ENCODE measurements around the gene CHCHD6. TPM values are rescaled to one million over a fixed set of nuclear protein-coding genes. Genes with fewer than 3 reads are reported as not detected.

The CHCHD6 gene
- total and polyA plus RNA-seq, 4 donors: 12.1 to 22.6 (median 17.5) TPM

DNA sequence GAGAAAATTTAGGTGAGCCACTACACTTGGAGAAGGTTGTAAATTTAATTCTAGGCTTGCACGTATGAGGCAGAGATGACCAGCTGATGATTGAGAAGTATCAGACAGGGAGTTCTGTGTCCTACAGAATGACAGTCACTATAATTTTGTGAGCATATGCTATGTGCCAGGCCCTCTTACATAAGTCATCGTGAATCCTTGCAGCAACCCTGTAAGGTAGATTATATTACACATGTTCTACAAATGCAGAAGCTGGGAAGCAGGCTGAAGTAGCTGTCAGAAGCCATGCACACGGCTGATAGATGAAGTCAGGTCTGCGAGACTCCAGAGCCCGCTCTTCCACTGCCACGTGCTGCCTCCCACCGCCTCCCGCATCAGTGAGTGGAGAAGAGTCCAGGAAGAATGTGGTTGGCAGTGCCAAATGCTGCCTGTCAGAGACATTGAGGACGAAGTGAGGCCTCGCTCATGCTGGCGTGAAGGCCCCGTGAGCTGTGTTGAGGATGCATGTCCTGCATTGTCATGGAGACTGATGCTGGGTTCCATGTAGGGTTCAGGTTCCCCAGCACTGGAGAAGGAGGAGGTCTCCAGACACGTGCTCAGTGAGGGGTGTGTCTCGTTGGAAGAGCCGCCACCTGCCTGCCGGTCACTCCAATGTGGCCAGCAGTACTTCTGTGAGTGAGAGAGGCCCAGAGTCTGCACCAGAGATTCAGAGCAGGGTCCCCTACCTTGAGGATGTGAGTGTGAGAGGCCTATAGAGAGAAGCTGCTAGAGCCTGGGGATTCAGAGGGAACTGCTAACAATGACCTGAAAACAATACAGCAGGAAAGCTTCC lies 155.6 kb downstream of the CHCHD6 start:
- H3K27me3 ChIP-seq (ENCODE audit: control insufficient read depth in 3 of 3, insufficient read depth in 3 of 3, low read length in 2 of 3): no peaks in the 10 kb centered on the region
- ATAC-seq (ENCODE audit: insufficient read depth, low FRiP score) (no peak), DNase-seq (no peak)
- H3K36me3 ChIP-seq (ENCODE audit: control insufficient read depth in 4 of 4, insufficient read depth in 4 of 4, low read length in 4 of 4): peaks cover 0 to 3% (median 0%) of the 10 kb centered on the region in 4 donors
- H3K9me3 ChIP-seq (ENCODE audit: control insufficient read depth in 4 of 4, insufficient read depth in 3 of 4, low read length in 3 of 4): no peaks in the 10 kb centered on the region
- WGBS, 2 donors: 91 to 95% methylated on average over 16 of the region's 16 CpGs
- TF ChIP-seq, protein P1, sequence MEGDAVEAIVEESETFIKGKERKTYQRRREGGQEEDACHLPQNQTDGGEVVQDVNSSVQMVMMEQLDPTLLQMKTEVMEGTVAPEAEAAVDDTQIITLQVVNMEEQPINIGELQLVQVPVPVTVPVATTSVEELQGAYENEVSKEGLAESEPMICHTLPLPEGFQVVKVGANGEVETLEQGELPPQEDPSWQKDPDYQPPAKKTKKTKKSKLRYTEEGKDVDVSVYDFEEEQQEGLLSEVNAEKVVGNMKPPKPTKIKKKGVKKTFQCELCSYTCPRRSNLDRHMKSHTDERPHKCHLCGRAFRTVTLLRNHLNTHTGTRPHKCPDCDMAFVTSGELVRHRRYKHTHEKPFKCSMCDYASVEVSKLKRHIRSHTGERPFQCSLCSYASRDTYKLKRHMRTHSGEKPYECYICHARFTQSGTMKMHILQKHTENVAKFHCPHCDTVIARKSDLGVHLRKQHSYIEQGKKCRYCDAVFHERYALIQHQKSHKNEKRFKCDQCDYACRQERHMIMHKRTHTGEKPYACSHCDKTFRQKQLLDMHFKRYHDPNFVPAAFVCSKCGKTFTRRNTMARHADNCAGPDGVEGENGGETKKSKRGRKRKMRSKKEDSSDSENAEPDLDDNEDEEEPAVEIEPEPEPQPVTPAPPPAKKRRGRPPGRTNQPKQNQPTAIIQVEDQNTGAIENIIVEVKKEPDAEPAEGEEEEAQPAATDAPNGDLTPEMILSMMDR (IDR thresholded peaks at IDR 0.05; ENCODE audit: control extremely low read depth, extremely low read depth): no peak
- H3K9ac ChIP-seq (ENCODE audit: insufficient read depth in 1 of 2, low read length in 2 of 2): no peak overlapping the region
- no peak overlapping the region for H3K27ac ChIP-seq (ENCODE audit: low read depth in 1 of 2, low read length in 1 of 2)
- H3K4me1 ChIP-seq (ENCODE audit: control insufficient read depth in 5 of 5, insufficient read depth in 5 of 5, low read length in 5 of 5): no peaks in the 10 kb centered on the region
- H3K4me3 ChIP-seq: no peak overlapping the region

DNA sequence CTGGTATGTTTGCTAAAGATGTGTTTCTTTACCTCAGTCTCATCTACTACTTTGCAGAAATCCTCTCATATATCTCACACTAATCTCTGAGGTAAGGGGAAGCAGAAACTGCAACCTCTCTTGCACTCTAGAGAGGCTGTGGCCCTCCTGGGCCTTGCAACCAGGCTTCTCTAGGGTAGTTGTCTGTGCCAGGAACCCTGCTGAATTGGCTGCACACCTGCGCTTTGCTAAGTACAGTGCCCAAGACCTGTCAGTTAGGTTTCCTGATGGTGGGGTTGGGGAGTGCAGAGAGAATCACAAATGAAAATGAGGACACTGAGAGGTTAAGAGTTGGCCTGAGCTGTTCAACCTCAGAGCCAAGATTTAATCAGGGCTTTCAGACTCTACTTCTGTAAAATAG lies 161.7 kb downstream of the CHCHD6 start:
- 64 to 97% methylated on average over 1 of the region's 1 CpG for WGBS, 2 donors
- H3K36me3 ChIP-seq (ENCODE audit: control insufficient read depth in 4 of 4, insufficient read depth in 4 of 4, low read length in 4 of 4): peaks cover 0 to 3% (median 0%) of the 10 kb centered on the region in 4 donors
- H3K4me3 ChIP-seq: no peak overlapping the region
- H3K9me3 ChIP-seq (ENCODE audit: control insufficient read depth in 4 of 4, insufficient read depth in 3 of 4, low read length in 3 of 4): no peaks in the 10 kb centered on the region
- ATAC-seq (ENCODE audit: insufficient read depth, low FRiP score) (no peak), DNase-seq (no peak)
- H3K27me3 ChIP-seq (ENCODE audit: control insufficient read depth in 3 of 3, insufficient read depth in 3 of 3, low read length in 2 of 3): no peaks in the 10 kb centered on the region
- H3K4me1 ChIP-seq (ENCODE audit: control insufficient read depth in 5 of 5, insufficient read depth in 5 of 5, low read length in 5 of 5): peaks cover 0 to 6% (median 0%) of the 10 kb centered on the region in 5 donors
- no peak overlapping the region for H3K9ac ChIP-seq (ENCODE audit: insufficient read depth in 1 of 2, low read length in 2 of 2)
- H3K27ac ChIP-seq (ENCODE audit: low read depth in 1 of 2, low read length in 1 of 2): no peak overlapping the region
- TF ChIP-seq, protein P1 (IDR thresholded peaks at IDR 0.05; ENCODE audit: control extremely low read depth, extremely low read depth): no peak

DNA sequence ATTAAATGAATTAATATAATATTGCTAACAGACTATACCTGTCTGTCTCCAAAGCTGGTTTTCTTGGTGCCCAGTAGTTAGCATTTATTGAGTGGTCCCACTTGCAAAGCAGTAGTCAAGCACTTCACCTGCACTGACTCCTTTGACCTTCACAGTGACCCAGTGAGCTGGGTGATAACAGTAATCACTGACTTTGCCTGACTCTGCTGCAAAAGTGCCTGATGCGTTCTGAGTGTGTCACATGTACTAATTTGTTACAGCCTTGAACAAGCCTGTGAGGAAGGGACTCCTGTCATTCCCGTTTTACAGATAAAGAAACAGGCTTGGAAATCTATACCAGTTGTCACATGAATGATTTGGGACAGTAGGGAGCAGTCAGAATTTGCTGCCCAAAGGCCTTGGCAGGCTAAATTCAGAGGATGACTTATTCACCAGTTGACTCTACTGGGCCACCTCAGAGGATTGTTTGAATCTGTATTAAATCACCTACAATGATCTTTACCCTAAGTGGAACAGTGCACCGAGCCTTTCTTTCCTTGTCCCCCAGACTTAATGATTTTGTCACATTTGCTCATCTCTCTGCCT lies 162.2 kb downstream of the CHCHD6 start:
- no peak for DNase-seq
- no peak for ATAC-seq (ENCODE audit: insufficient read depth, low FRiP score)
- peaks cover 0 to 3% (median 0%) of the 10 kb centered on the region in 4 donors for H3K36me3 ChIP-seq (ENCODE audit: control insufficient read depth in 4 of 4, insufficient read depth in 4 of 4, low read length in 4 of 4)
- H3K27ac ChIP-seq (ENCODE audit: low read depth in 1 of 2, low read length in 1 of 2): no peak overlapping the region
- no peak overlapping the region for H3K9ac ChIP-seq (ENCODE audit: insufficient read depth in 1 of 2, low read length in 2 of 2)
- 89 to 93% methylated on average over 3 of the region's 3 CpGs for WGBS, 2 donors
- H3K9me3 ChIP-seq (ENCODE audit: control insufficient read depth in 4 of 4, insufficient read depth in 3 of 4, low read length in 3 of 4): no peaks in the 10 kb centered on the region
- H3K4me1 ChIP-seq (ENCODE audit: control insufficient read depth in 5 of 5, insufficient read depth in 5 of 5, low read length in 5 of 5): peaks cover 0 to 6% (median 0%) of the 10 kb centered on the region in 5 donors
- no peak overlapping the region for H3K4me3 ChIP-seq
- TF ChIP-seq, protein P1 (IDR thresholded peaks at IDR 0.05; ENCODE audit: control extremely low read depth, extremely low read depth): no peak
- no peaks in the 10 kb centered on the region for H3K27me3 ChIP-seq (ENCODE audit: control insufficient read depth in 3 of 3, insufficient read depth in 3 of 3, low read length in 2 of 3)
